Left forelimb (tissue), 1 donor: ENCODE results near the gene RESF1.

Source experiments
- DNase-seq: peaks from one replicate; pipeline ENCODE4 v3.0.0-alpha.2; 2018; ENCODE audit warnings: low spot score

RESF1 gene

GRCh38 chr12:32005496-32006125, 46.4 kb downstream of the RESF1 start:
- DNase-seq: no peak
